HL-60 (cell line): ENCODE results near the gene KIF1B.

Experiments
- DNase-seq, 2 experiments: peaks; one replicate each; pipeline ENCODE4 v3.0.0-alpha.2; 2010 to 2020; ENCODE audit warnings: low read depth in 1 of 2, low spot score in 1 of 2
- H3K27ac ChIP-seq: fragments of 250-450 bp; sonication (Bioruptor Pico); replicated peaks from 2 replicates; pipeline ENCODE4 v1.5.1; 2020; ENCODE audit warnings: mild to moderate bottlenecking, moderate library complexity
- H3K27me3 ChIP-seq: fragments of 250-450 bp; sonication (Bioruptor Pico); 2 replicates; pipeline ENCODE4 v1.5.1; 2021; ENCODE audit warnings: mild to moderate bottlenecking, moderate library complexity; ENCODE audit not compliant: insufficient read depth, poor library complexity, severe bottlenecking
- H3K4me3 ChIP-seq: replicated peaks from 2 replicates; pipeline ENCODE4 v1.5.1; 2011; ENCODE audit warnings: mild to moderate bottlenecking, control low read depth, low read length; ENCODE audit not compliant: insufficient read depth
- GABPA ChIP-seq: IDR thresholded peaks from 2 replicates; pipeline ENCODE4 v1.6.1; 2012; ENCODE audit warnings: low read depth
- POLR2AphosphoS5 ChIP-seq: IDR thresholded peaks from 2 replicates; pipeline ENCODE4 v1.6.1; 2012; ENCODE audit warnings: low read depth
- REST ChIP-seq: IDR thresholded peaks from 2 replicates; pipeline ENCODE4 v1.6.1; 2012; ENCODE audit warnings: low read depth; ENCODE audit not compliant: insufficient replicate concordance
- SPI1 ChIP-seq: IDR thresholded peaks from 2 replicates; pipeline ENCODE4 v1.6.1; 2012; ENCODE audit warnings: low read depth, mild to moderate bottlenecking, borderline replicate concordance
- TF ChIP-seq, protein P1 (sequence below): IDR thresholded peaks from one replicate; pipeline ENCODE4 v1.5.1; 2011; ENCODE audit warnings: low read length, control low read depth, inconsistent platforms; ENCODE audit not compliant: insufficient read depth

The KIF1B gene

GRCh38 chr1:10400013-10400412 lies 189.6 kb downstream of the KIF1B start:
- H3K27ac ChIP-seq: peak overlapping the region; percentile 95
- TF ChIP-seq GABPA: no peak
- TF ChIP-seq SPI1: no peak
- TF ChIP-seq POLR2AphosphoS5: no peak
- TF ChIP-seq, protein P1, sequence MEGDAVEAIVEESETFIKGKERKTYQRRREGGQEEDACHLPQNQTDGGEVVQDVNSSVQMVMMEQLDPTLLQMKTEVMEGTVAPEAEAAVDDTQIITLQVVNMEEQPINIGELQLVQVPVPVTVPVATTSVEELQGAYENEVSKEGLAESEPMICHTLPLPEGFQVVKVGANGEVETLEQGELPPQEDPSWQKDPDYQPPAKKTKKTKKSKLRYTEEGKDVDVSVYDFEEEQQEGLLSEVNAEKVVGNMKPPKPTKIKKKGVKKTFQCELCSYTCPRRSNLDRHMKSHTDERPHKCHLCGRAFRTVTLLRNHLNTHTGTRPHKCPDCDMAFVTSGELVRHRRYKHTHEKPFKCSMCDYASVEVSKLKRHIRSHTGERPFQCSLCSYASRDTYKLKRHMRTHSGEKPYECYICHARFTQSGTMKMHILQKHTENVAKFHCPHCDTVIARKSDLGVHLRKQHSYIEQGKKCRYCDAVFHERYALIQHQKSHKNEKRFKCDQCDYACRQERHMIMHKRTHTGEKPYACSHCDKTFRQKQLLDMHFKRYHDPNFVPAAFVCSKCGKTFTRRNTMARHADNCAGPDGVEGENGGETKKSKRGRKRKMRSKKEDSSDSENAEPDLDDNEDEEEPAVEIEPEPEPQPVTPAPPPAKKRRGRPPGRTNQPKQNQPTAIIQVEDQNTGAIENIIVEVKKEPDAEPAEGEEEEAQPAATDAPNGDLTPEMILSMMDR: no peak
- no peak for TF ChIP-seq REST
- DNase-seq: no peak

GRCh38 chr1:10401281-10401680 lies 190.9 kb downstream of the KIF1B start:
- no peak overlapping the region; the same call in 1 of the 2 replicates for H3K4me3 ChIP-seq
- peak overlapping the region; percentile 51 for H3K27ac ChIP-seq
- no peaks in the 10 kb centered on the region for H3K27me3 ChIP-seq
- TF ChIP-seq REST (no peak), POLR2AphosphoS5 (no peak), SPI1 (no peak), GABPA (no peak)
- TF ChIP-seq, protein P1: no peak
- DNase-seq: no peak

More at GRCh38 chr1:10400013-10400412, 189.6 kb downstream of the KIF1B start:
- Histone ChIP-seq H3K4me3 (peak overlapping the region; percentile 62), H3K27me3 (no peaks in the 10 kb centered on the region)

GRCh38 chr1:10402729-10403274 lies 192.4 kb downstream of the KIF1B start:
- Histone ChIP-seq H3K27me3 (no peaks in the 10 kb centered on the region), H3K4me3 (no peak overlapping the region), H3K27ac (no peak overlapping the region)
- TF ChIP-seq, protein P1: no peak
- TF ChIP-seq POLR2AphosphoS5 (no peak), REST (no peak), GABPA (no peak), SPI1 (no peak)
- DNase-seq: no peak
